NCI-H2227 (cell line): ENCODE measurements around the gene NFYC.
"Not testable (repeated sequence)": the region's sequence is repeated elsewhere in the genome, so short reads cannot be mapped to it uniquely, and the experiment has no call there.

Experiments used
- DNase-seq: peaks from one replicate; lab custom pipeline; 2025; ENCODE audit not compliant: unreplicated experiment; lab: John Stamatoyannopoulos, UW

The NFYC gene

DNA sequence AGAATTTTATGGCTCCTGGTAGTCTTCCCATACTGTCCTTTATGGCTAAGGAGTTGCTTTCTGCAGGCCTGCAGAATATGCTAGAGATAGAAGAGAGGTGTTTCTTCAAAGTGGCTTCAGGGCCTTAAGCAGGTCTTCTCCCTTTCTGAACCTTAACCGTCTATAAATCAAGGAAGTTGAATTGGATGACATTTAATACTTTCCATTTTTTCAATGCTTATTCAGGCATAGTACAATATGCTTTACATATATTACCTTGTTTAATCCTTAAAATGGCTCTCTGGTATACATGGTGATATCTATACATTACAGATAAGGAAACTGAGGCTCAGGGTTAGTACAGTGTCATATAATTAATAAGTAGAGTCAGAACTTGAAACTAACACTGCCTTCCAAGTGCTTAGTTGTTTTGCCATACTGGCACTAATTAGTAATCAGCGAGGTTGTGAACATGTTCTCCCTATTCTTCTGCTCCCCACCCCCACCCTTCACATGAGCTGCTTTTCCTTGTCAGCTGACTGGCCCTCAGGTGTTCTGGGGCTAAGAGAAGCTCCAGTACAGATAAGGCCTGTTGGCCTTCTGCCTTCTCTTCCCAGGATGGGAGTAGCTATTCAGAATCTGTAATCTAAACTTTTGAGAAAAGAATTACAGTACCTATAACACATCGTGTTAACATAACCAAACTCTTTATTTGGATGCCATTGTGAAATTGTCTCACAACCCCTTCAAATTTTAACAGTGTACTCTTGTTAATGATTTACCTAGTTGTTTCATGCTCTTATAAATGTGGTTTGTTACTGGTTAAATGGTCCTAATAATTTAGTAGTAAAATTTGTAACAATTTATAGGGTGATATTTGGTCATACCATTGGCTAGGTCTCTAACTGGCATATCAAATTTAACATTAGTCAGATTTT lies 13.6 kb downstream of the NFYC start:
- no peak for DNase-seq

DNA sequence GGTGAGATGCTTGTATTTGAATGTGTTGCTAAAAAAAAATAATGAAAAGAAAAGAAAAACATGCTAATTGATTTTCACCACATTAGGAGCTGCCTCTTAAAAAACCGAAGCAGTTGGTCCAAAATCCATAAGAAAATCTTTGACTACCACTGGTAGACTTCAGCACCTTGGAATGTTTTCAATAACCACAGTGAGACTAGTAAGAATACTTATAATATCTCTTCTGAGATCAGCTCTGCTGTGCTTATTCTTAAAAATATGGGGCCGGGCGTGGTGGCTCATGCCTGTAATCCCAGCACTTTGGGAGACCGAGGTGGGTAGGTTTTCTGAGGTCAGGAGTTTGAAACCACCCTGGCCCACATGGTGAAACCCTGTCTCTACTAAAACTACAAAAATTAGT lies 15.1 kb downstream of the NFYC start:
- no peak for DNase-seq

DNA sequence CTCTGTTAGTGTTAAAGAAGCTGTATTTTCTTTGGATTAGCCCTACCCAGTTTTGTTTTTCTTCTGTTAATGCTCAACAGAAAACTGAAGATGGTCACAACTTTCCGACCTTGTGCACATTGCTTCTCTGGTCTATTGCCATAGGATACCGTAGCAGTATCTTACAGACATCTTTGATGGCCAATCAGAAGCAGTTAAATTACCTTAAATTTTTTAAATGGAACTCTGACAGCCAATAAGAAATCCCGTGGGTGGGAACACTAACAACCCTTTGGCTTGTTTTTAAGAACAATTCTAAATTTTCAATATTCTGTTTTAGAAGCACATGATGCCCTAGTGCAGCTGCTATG lies 17.2 kb downstream of the NFYC start:
- peak; percentile 89 for DNase-seq

DNA sequence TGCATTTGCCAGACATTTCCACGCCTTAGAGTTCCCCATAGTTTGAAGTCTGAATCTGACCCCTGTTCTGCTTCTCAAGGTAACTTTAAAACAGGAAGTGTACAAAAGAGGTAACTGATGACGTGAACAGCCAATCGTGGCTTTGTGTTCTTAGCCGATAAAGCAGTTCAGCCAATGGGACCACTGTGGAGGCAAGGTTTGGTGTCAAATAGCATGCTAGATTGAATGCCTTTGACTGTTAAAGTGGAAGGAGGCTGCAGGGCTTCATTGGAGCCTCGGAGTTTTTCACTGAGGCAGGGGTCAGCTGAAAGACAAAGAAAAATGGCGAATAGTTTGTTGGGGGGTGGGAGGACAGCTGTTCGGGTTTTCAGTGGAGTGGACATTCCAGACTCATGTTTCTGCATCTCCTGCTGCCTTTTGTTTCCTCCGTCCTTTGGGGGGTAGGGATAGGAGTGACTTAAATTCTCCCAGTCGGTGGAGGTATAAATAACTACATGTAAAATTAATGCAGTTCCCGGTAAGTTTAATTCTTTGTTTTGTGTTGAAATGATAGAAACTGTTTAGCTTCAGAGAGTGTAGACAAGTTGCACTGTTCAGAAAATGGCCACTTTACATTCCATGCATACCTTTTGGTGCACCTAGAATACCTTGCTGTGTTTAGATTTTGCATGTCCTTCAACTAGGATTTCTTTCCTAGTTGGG lies 17.7 kb downstream of the NFYC start:
- DNase-seq, result peak; percentile 94

DNA sequence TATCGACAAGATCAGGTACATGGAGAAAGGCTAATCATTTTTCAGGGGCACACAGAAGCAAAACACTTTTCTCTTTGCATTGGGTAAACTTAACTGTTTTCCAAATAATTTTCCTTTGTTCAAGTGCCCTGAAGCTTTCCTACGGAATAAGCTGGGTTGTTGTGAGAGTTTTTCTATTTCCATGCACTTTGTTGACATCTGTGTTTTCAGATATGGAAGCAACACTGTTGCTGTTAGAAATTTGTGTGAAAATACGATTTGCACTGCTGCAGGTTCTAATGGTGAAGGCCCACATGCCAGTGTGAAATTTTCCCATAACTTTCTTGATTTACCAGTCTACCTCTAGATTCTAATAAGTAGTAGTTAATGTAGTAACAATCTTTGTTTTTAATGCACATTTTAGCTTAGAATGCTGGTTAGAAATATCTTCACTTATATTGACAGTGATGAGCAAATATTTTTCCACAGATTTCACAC lies 18.3 kb downstream of the NFYC start:
- DNase-seq, result no peak

DNA sequence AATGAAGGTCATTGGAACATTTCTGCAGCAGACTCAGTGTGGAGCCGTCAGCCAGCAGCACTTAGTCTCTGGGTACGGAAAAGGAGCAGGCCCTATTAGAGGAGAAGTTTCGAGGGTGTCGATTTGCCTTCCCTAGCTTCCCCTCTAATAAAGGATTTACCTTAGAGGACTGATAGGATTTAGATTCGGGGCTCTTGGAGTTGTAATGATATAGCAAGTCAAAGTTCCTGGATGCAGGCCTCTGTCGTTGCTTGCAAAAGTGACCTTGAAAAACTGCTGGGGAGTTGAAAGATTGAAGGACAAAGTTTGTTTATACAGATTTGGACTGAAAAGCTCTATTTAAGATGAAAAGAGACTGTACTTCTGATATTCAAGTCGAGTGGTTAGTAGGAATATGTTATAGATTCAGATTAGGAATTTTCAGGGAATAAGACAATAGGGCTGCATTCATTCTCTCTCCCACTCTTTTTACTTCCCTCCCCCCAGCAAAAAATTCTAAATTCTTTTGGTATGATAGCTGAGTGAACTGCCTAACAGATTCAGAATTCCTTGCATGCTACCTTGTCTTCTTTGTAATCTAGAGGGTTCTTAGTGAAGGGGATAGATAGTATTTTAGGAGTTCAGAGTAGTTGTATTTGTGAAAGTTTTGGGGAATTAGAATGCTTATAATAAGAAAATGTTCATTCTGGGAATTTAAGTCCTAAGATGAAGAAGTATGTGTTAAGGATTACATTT lies 19.2 kb downstream of the NFYC start:
- DNase-seq, result no peak

DNA sequence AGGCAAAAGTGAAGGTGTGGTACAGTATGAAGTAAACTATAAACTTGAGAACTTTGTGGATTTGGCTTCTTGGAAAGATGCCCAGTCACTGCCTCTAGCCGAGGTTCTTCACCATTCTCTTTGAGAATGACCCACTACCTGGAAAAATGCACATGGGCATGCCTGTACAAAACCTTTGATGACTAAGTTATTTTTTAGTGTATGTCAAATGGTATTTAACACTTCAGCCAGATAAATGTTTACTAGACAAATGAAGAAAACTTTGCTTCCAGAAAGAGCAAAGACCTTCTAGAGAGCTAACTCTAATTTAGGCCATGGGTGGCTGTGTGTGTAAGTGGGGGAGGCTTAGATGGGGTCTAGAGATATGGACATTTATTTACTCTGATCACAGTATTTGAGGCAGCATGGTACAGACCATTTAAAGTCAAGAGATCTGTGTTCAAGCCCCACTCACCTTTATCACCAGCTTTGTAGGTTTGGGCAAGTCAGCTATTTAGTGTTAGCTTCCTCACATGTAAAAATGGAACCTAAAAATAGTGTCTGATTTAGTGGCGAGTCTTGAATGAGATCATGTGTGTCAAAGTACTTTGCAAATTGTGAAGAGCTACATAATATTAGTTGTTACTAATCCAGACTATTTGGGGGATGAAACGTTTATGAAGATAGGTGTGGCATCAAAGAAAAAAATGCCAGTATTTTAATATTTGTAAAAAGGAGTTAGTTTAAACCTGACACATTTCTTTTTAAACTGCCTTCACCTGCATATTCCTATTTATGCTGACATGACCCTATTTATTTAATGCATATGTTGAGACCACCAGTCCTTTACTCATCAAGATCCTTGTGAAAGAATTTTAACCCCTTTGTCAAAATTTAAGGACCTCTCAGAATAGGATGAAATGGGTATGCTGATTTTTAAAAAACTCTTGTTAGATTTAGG lies 20.2 kb downstream of the NFYC start:
- DNase-seq, result no peak

DNA sequence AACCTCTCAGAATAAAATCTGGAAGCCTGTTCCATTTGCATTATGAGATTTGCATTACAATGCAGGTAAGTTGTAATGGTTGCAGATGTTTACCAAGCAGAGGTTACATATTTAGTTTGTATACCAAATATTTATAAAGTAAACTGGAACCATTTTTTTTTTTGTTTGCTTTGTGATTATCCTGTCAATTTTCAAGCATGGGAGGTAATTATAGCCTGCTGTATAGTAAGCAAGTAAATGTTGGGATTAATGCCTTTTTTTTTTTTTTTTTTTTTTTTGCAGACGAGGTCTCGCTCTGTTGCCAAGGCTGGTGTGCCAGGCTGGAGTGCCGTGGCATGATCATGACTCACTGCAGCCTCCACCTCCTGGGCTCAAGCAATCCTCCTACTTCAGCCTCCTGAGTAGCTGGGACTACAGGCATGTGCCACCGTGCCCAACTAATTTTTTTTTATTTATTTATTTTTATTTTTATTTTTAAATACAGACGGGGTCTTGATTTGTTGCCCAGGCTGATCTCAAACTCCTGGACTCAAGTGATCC lies 21.0 kb downstream of the NFYC start:
- peak; percentile 29 for DNase-seq

DNA sequence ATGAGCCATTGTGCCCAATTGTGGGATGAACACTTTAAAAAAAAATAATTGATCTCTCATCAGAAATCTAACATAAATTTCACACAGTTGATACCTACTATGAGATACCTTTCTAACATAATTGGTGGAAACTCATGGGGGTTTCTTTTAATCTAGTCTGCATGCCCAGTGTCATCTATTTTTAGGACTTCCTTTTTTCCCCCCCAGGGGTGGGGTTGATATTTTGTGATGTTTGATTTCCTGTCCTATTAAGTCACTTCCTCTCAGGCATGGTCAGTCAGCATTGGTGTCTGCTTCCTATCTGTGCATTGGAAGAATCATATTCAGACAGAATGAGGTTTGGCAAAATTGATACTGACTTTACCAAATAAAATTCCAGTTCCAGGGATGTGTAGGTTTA lies 21.5 kb downstream of the NFYC start:
- DNase-seq, result no peak

DNA sequence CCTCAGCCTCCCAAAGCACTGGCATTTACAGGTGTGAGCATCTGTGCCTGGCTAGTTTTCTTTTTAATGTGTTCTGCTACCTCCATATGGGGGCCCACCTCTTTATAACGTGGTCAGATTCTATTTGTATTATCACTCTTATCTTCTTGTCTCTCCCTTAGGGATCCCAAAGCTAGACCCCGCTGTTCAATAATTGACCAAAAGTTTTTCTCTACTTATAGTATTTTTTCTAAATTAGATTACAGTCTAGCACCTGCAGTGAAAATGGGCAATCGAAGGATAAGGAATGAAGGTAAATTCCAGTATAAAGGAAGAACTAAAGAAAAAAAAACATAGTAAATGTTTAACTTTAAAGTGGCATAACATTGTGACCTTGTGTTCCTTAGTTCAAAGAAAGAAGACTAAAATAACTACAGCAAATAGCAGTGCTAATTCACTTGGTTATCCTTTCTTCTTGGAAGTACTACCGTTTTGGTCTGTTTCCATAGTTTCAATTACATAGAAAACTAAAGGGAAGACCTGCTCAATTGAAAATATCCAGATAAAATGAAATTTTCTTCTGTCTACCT lies 24.1 kb downstream of the NFYC start:
- no peak for DNase-seq

DNA sequence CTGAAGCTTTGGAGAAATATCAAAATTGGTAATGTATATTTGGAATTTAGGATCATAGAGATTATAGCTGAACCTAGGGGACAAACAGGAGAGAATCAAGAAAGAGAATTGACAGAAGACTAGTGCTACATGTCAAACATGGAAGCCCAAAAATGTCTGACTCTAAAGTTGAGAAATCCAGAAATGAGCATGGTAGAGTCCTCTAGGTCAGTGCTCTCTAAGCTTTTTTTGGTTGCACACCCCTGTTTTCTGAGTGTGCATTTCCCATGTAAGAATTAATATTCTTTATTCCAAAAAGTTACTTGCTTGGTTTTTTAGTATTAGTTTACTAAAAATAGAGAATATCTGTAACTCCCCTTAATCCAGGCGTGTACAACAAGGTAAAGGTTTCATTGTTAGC lies 25.6 kb downstream of the NFYC start:
- no peak for DNase-seq

DNA sequence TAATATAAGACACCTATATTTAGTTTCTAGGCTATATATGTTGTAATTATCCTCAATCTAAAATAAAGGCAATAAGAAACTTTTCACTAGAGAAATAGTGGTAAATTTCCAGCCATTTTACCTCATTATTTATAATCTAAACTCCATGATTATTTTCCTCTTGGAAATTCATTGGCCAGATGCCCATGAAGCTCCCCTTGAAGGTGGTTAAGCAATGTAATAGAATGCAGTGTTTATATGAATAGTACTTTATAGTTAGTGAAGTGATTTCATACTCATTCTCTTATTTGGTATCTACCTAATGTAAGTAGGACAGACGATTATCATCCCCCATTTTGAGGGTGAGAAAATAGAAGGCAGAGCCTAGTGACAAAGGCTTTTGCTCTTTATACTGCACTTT lies 26.5 kb downstream of the NFYC start:
- no peak for DNase-seq

DNA sequence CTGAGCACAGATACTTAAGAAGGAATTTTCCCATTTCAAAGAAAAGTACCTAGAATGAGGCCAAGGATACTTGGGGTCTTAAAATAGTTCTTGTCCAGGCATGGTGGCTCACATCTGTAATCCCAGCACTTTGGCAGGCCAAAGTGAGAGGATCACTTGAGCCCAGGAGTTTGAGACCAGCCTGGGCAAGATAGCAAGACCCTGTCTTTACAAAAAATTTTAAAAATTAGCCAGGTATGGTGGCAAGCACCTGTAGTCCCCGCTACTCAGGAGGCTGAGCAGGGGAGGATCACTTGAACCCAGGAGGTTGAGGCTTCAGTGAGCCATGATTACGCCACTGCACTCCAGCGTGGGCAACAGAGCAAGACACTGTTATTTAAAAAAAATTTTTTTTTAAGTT lies 29.0 kb downstream of the NFYC start:
- DNase-seq, result no peak

DNA sequence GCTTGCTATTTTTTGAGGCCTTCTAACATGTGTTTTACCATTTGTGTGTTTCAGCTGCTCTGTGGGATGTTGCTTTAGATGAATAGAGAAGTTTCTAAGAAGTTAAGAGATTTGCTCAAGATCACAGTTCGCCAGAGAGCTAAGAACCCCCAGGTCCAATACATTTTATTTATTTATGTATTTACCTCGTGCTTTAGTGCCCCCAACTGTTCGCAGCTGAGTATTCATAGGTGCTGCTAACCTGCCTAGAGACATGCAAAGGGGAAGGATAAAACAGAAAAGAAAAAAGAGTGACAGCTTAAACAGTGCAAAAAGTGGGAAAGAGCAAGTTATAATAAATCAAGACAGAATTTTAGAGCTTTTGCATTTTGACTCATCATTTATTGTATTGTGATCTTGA lies 31.1 kb downstream of the NFYC start:
- DNase-seq, result no peak

DNA sequence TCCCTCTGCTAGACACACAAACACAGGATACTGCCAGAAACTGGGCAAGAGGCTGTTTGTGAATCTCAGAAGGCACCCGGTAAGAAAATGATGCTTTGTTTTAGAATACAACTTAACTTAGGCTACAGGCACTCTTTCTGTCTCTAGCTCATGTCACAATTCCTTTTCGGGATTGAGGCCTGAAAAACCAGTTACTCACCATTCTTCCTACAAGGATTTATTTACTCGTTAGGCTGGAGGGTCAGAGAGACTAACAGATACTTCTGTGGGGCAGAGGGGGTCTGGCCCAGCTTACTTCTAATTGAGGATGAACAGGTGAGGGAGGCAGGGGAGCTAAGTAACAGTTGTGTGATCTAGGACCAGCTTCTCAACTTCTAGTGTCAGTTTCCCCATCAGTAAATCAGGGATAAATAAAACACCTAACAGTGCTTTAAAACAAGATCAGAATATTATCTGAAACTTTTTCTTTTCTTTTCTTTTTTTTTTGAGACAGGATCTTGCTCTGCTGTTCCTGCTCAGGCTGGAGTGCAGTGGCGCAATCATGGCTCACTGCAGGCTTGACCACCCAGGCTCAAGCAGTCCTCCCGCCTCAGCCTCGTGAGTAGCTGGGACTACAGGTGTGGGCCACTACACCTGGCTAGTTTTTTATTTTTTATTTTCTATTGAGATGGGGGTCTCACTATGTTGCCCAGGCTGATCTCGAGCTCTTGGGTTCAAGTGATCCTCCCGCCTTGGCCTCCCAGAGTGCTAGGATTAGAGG lies 31.9 kb downstream of the NFYC start:
- no peak for DNase-seq

DNA sequence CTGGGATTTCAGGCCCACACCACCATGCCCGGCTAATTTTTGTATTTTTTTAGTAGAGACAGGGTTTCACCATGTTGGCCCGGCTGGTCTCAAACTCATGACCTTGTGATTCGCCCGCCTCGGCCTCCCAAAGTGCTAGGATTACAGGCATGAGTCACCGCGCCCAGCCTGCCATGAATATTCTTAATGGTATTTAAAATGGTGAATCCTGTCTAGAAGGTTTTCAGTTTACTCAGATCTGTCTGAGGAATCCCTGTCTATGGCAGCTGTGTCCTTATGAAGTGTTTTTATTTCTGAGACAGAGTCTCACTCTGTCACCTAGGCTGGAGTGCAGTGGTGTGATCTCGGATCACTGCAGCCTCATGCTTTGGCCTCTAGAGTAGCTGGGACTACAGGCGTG lies 36.2 kb downstream of the NFYC start:
- not testable (repeated sequence) for DNase-seq

DNA sequence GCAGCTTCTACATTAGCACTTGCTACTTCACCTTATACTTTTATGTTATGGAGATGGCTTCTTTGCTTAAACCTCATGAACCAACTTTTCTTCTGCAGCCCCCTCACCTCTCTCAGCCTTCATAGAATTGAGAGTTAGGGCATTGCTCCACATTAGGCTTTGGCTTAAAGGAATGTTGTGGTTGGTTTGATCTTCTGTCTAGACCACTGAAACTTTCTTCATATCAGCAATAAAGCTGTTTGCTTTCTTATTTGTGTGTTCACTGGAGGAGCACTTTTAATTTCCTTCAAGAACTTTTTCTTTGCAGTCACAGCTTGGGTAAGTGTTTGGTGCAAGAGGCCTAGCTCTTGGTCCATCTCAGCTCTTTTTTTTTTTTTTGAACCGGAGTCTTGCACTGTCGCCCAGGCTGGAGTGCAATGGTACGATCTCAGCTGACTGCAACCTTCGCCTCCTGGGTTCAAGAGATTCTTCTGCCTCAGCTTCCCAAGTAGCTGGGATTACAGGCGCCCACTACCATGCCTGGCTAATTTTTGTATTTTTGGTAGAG lies 37.9 kb downstream of the NFYC start:
- not testable (repeated sequence) for DNase-seq

DNA sequence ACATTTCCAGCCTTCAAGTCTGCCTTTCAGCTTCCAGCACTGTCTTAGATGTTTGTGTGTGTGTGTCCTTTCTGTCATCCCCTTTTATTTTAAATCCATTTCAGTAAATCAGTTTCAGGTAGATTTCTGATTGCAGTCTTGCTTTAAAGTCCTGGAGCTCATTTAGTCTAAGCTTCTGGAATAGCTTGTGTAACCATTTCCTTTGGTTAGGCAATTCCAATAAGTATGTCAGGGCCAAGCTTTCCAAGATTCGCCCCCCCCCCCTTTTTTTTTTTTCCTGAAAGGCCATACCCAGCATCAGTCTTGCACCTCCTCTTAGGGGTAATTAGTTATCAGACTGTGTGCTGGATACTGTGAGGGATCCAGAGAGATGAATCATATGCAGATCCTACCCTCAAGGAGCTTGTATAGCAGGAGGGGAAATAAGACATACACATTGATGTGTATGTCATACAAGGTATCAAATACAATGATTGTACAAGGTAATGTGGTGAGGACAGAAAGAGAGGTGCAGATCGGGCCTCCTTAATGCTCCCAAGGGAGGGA lies 41.3 kb downstream of the NFYC start:
- no peak for DNase-seq
